ENCODE measurements around the gene NEBL. TPM values are rescaled to one million over a fixed set of nuclear protein-coding genes. Genes with fewer than 3 reads are reported as not detected.

NEBL gene
- total RNA-seq, 1 donor from 2014 or later = 805 TPM

- intact Hi-C loops (cut with micrococcal nuclease) = no loop called here
- no peak overlapping the region for H3K27ac ChIP-seq (replicated peaks)
Measured at GRCh38 chr10:20901110-20901509, 4.0 kb upstream of the NEBL start.

GRCh38 chr10:20898866-20899535, 1.9 kb upstream of the NEBL start:
- H3K9me3 ChIP-seq (replicated peaks) = no peaks in the 10 kb centered on the region
- peak overlapping the region; percentile 91 for H3K27ac ChIP-seq (replicated peaks)
- H3K4me1 ChIP-seq = peaks cover 17% of the 10 kb centered on the region
- DNase-seq = no peak
- no peak for TF ChIP-seq CTCF (IDR thresholded peaks at IDR 0.05; ENCODE audit: borderline replicate concordance)
- H3K4me3 ChIP-seq = no peak overlapping the region
- intact Hi-C loops (cut with micrococcal nuclease) = no loop called here
- peaks cover 5% of the 10 kb centered on the region for H3K36me3 ChIP-seq
- no peaks in the 10 kb centered on the region for H3K27me3 ChIP-seq (ENCODE audit: low read depth)

More at GRCh38 chr10:20901110-20901509, 4.0 kb upstream of the NEBL start:
- TF ChIP-seq CTCF (IDR thresholded peaks at IDR 0.05; ENCODE audit: borderline replicate concordance) = no peak
- Histone ChIP-seq H3K4me1 (peaks cover 22% of the 10 kb centered on the region), H3K4me3 (no peak overlapping the region), H3K36me3 (no peaks in the 10 kb centered on the region), H3K27me3 (ENCODE audit: low read depth) (no peaks in the 10 kb centered on the region), H3K9me3 (replicated peaks) (no peaks in the 10 kb centered on the region)
- no peak for DNase-seq

GRCh38 chr10:20893297-20893696, 3.8 kb downstream of the NEBL start:
- H3K27ac ChIP-seq (replicated peaks) = peak overlapping the region; percentile 91
- intact Hi-C loops (cut with micrococcal nuclease) = no loop called here

GRCh38 chr10:20892796-20893195, 4.3 kb downstream of the NEBL start:
- no peaks in the 10 kb centered on the region for H3K9me3 ChIP-seq (replicated peaks)
- H3K36me3 ChIP-seq = peaks cover 6% of the 10 kb centered on the region
- no peak for DNase-seq
- intact Hi-C loops (cut with micrococcal nuclease) = no loop called here
- H3K27ac ChIP-seq (replicated peaks) = peak overlapping the region; percentile 91
- TF ChIP-seq CTCF (IDR thresholded peaks at IDR 0.05; ENCODE audit: borderline replicate concordance) = no peak
- no peaks in the 10 kb centered on the region for H3K27me3 ChIP-seq (ENCODE audit: low read depth)
- H3K4me1 ChIP-seq = peaks cover 14% of the 10 kb centered on the region
- peak overlapping the region; percentile 67 for H3K4me3 ChIP-seq

More at GRCh38 chr10:20893297-20893696, 3.8 kb downstream of the NEBL start:
- TF ChIP-seq CTCF (IDR thresholded peaks at IDR 0.05; ENCODE audit: borderline replicate concordance) = no peak
- DNase-seq = no peak
- no peaks in the 10 kb centered on the region for H3K27me3 ChIP-seq (ENCODE audit: low read depth)
- peaks cover 17% of the 10 kb centered on the region for H3K4me1 ChIP-seq
- H3K4me3 ChIP-seq = peak overlapping the region; percentile 67
- H3K9me3 ChIP-seq (replicated peaks) = no peaks in the 10 kb centered on the region
- H3K36me3 ChIP-seq = peaks cover 6% of the 10 kb centered on the region

GRCh38 chr10:20892011-20892585, 5.0 kb downstream of the NEBL start:
- intact Hi-C loops (cut with micrococcal nuclease) = no loop called here
- Histone ChIP-seq H3K27ac (replicated peaks) (peak overlapping the region; percentile 91), H3K4me1 (peaks cover 15% of the 10 kb centered on the region), H3K27me3 (ENCODE audit: low read depth) (no peaks in the 10 kb centered on the region), H3K4me3 (peak overlapping the region; percentile 67), H3K36me3 (peaks cover 6% of the 10 kb centered on the region), H3K9me3 (replicated peaks) (no peaks in the 10 kb centered on the region)
- DNase-seq = peak; percentile 50
- TF ChIP-seq CTCF (IDR thresholded peaks at IDR 0.05; ENCODE audit: borderline replicate concordance) = no peak

Data from left ventricle myocardium inferior (tissue), 1 donor.